Activated naive CD4-positive, alpha-beta T cell treated with anti-CD3 and anti-CD28 coated beads for 36 hours (primary cell): Measurements from ENCODE around the gene SCFD2. TPM values are rescaled to one million over a fixed set of nuclear protein-coding genes. Genes with fewer than 3 reads are reported as not detected.
A peak's percentile ranks its signal among the peaks of the same experiment; 100 is the strongest.
"Not testable (repeated sequence)": the region's sequence is repeated elsewhere in the genome, so short reads cannot be mapped to it uniquely, and the experiment has no call there.

Source experiments
- CTCF ChIA-PET: fragments of 350-600 bp; sonication (Branson Sonifier 250); formaldehyde crosslinking; loops from one replicate; lab custom pipeline; 2021; ENCODE audit warnings: antibody characterized with exemption; lab: Charles Lee
- DNase-seq: peaks from one replicate; pipeline ENCODE4 v3.0.0-alpha.2; 2020
- H3K27ac Mint-ChIP-seq: one replicate; pipeline ENCODE4 v1.8.0; 2021; ENCODE audit warnings: mild to moderate bottlenecking, mixed read lengths
- H3K27me3 Mint-ChIP-seq: one replicate; pipeline ENCODE4 v1.8.0; 2021; ENCODE audit warnings: low read depth, mixed read lengths
- H3K36me3 Mint-ChIP-seq: one replicate; pipeline ENCODE4 v1.8.0; 2021; ENCODE audit warnings: low read depth, mixed read lengths
- H3K4me1 Mint-ChIP-seq: one replicate; pipeline ENCODE4 v1.8.0; 2021; ENCODE audit warnings: low read depth, mixed read lengths
- H3K4me3 Mint-ChIP-seq: one replicate; pipeline ENCODE4 v1.8.0; 2021; ENCODE audit warnings: mild to moderate bottlenecking, moderate library complexity, mixed read lengths
- H3K9me3 Mint-ChIP-seq: one replicate; pipeline ENCODE4 v1.8.0; 2021; ENCODE audit warnings: mixed read lengths
- intact Hi-C: fragments of 100-400 bp; cut with micrococcal nuclease; formaldehyde crosslinking; loops from one replicate; pipeline ENCODE4 v1.15.1; 2023
- total RNA-seq, 2 experiments: library from RNA; stranded (reverse); gene quantifications; one replicate each; pipeline ENCODE4 v1.2.3, GENCODE V29; 2021

The SCFD2 gene
- total RNA-seq = 10 to 100 TPM; 14.3 to 15.1 TPM

GRCh38 chr4:53365486-53366300 is at the start of gene SCFD2:
Gene SCFD2, minus strand, starts transcription at chr4:53366061.
- no peaks in the 10 kb centered on the region for H3K9me3 Mint-ChIP-seq
- H3K27me3 Mint-ChIP-seq = peaks cover 3% of the 10 kb centered on the region
- CTCF ChIA-PET = interaction anchor here (1.0 kb wide), 1 partner anchor 9 kb away, joined by 3 read pairs; no protein-coding TSS in a partner anchor
- peaks cover 10% of the 10 kb centered on the region for H3K36me3 Mint-ChIP-seq
- intact Hi-C loops = loop anchor here (1.0 to 5.0 kb wide), 7 partner anchors 12 to 867 kb away; partner anchors contain the start of genes CHIC2 and FIP1L1
- peak within 1 kb of the TSS; percentile 96 for H3K27ac Mint-ChIP-seq
- H3K4me3 Mint-ChIP-seq = peak within 1 kb of the TSS; percentile 96
- peaks cover 38% of the 10 kb centered on the region for H3K4me1 Mint-ChIP-seq
- DNase-seq = peak; percentile 99

GRCh38 chr4:53409479-53409878 is 43.6 kb upstream of the SCFD2 start:
- CTCF ChIA-PET, H3K4me3 Mint-ChIP-seq, DNase-seq, intact Hi-C loops, H3K27me3 Mint-ChIP-seq, H3K27ac Mint-ChIP-seq: not testable (repeated sequence)
- peaks cover 44% of the 10 kb centered on the region for H3K36me3 Mint-ChIP-seq
- peaks cover 37% of the 10 kb centered on the region for H3K4me1 Mint-ChIP-seq
- peaks cover 11% of the 10 kb centered on the region for H3K9me3 Mint-ChIP-seq

- CTCF ChIA-PET = interaction anchor here (0.8 kb wide), 1 partner anchor 10 kb away, joined by 3 read pairs; no protein-coding TSS in a partner anchor
- DNase-seq = no peak
- no peaks in the 10 kb centered on the region for H3K27me3 Mint-ChIP-seq
- H3K27ac Mint-ChIP-seq = no peak overlapping the region
- H3K36me3 Mint-ChIP-seq = peaks cover 19% of the 10 kb centered on the region
- intact Hi-C loops = no loop called here
- no peak overlapping the region for H3K4me3 Mint-ChIP-seq
- H3K4me1 Mint-ChIP-seq = peaks cover 29% of the 10 kb centered on the region
- H3K9me3 Mint-ChIP-seq = no peaks in the 10 kb centered on the region
Observed at GRCh38 chr4:53380221-53380620, 14.4 kb upstream of the SCFD2 start.

GRCh38 chr4:53378171-53378482 is 12.3 kb upstream of the SCFD2 start:
- DNase-seq = no peak
- Mint-ChIP-seq H3K9me3 (no peaks in the 10 kb centered on the region), H3K27ac (peak overlapping the region; percentile 85), H3K4me3 (peak overlapping the region; percentile 98), H3K36me3 (peaks cover 11% of the 10 kb centered on the region), H3K4me1 (peaks cover 26% of the 10 kb centered on the region), H3K27me3 (no peaks in the 10 kb centered on the region)
- CTCF ChIA-PET = no interaction called here
- intact Hi-C loops = loop anchor here (5.0 kb wide), 4 partner anchors 54 to 849 kb away; partner anchors contain the start of genes PDGFRA and RASL11B

GRCh38 chr4:53377319-53378170 is 11.7 kb upstream of the SCFD2 start, which contains the start of gene FIP1L1:
Gene FIP1L1, plus strand, starts transcription at chr4:53377641. Its CDS starts 198 bp downstream, at chr4:53377839.
- peak within 1 kb of the TSS; percentile 95 for H3K27ac Mint-ChIP-seq
- H3K4me3 Mint-ChIP-seq = peak within 1 kb of the TSS; percentile 98
- intact Hi-C loops = loop anchor here (1.0 to 5.0 kb wide), 5 partner anchors 11 to 850 kb away; partner anchors contain the start of genes PDGFRA, RASL11B and SCFD2
- DNase-seq = peak; percentile 96
- CTCF ChIA-PET = no interaction called here
- H3K4me1 Mint-ChIP-seq = peaks cover 26% of the 10 kb centered on the region
- H3K9me3 Mint-ChIP-seq = no peaks in the 10 kb centered on the region
- no peaks in the 10 kb centered on the region for H3K27me3 Mint-ChIP-seq
- peaks cover 11% of the 10 kb centered on the region for H3K36me3 Mint-ChIP-seq

- CTCF ChIA-PET = no interaction called here
- Mint-ChIP-seq H3K4me1 (peaks cover 22% of the 10 kb centered on the region), H3K36me3 (peaks cover 8% of the 10 kb centered on the region), H3K4me3 (peak overlapping the region; percentile 98), H3K27me3 (peaks cover 4% of the 10 kb centered on the region), H3K27ac (peak overlapping the region; percentile 95), H3K9me3 (no peaks in the 10 kb centered on the region)
- no peak for DNase-seq
- intact Hi-C loops = loop anchor here (1.0 to 5.0 kb wide), 5 partner anchors 11 to 850 kb away; partner anchors contain the start of genes PDGFRA, RASL11B and SCFD2
Observed at GRCh38 chr4:53376900-53377299, 11.0 kb upstream of the SCFD2 start.

- CTCF ChIA-PET = interaction anchor here (0.7 to 1.1 kb wide), 3 partner anchors 9 to 859 kb away, joined by 3 to 7 read pairs (median 3); partner anchors contain the start of gene SCFD2
- Mint-ChIP-seq H3K4me3 (no peak overlapping the region), H3K4me1 (peaks cover 11% of the 10 kb centered on the region), H3K36me3 (peaks cover 4% of the 10 kb centered on the region), H3K27me3 (peaks cover 8% of the 10 kb centered on the region), H3K27ac (no peak overlapping the region), H3K9me3 (no peaks in the 10 kb centered on the region)
- no peak for DNase-seq
- intact Hi-C loops = loop anchor here (5.0 kb wide), 4 partner anchors 57 to 852 kb away; partner anchors contain the start of genes PDGFRA and RASL11B
Observed at GRCh38 chr4:53374777-53375258, 9.0 kb upstream of the SCFD2 start.

GRCh38 chr4:53371843-53372521 is 6.1 kb upstream of the SCFD2 start:
- CTCF ChIA-PET = no interaction called here
- H3K27me3 Mint-ChIP-seq = peaks cover 8% of the 10 kb centered on the region
- no peaks in the 10 kb centered on the region for H3K36me3 Mint-ChIP-seq
- no peaks in the 10 kb centered on the region for H3K9me3 Mint-ChIP-seq
- H3K27ac Mint-ChIP-seq = no peak overlapping the region
- intact Hi-C loops = no loop called here
- DNase-seq = no peak
- H3K4me3 Mint-ChIP-seq = no peak overlapping the region
- peaks cover 7% of the 10 kb centered on the region for H3K4me1 Mint-ChIP-seq

GRCh38 chr4:53371049-53371448 is 5.2 kb upstream of the SCFD2 start:
- peaks cover 8% of the 10 kb centered on the region for H3K27me3 Mint-ChIP-seq
- H3K27ac Mint-ChIP-seq = no peak overlapping the region
- H3K4me1 Mint-ChIP-seq = peaks cover 10% of the 10 kb centered on the region
- intact Hi-C loops = no loop called here
- H3K4me3 Mint-ChIP-seq = no peak overlapping the region
- CTCF ChIA-PET = no interaction called here
- DNase-seq = no peak
- H3K9me3 Mint-ChIP-seq = no peaks in the 10 kb centered on the region
- no peaks in the 10 kb centered on the region for H3K36me3 Mint-ChIP-seq

GRCh38 chr4:53367721-53368120 is 1.9 kb upstream of the SCFD2 start:
- intact Hi-C loops = loop anchor here (2.0 to 5.0 kb wide), 3 partner anchors 170 to 865 kb away; no protein-coding TSS in a partner anchor
- H3K4me3 Mint-ChIP-seq = no peak overlapping the region
- H3K9me3 Mint-ChIP-seq = no peaks in the 10 kb centered on the region
- peaks cover 20% of the 10 kb centered on the region for H3K4me1 Mint-ChIP-seq
- peaks cover 1% of the 10 kb centered on the region for H3K36me3 Mint-ChIP-seq
- no peak for DNase-seq
- H3K27ac Mint-ChIP-seq = no peak overlapping the region
- H3K27me3 Mint-ChIP-seq = peaks cover 8% of the 10 kb centered on the region
- CTCF ChIA-PET = interaction anchor here (0.6 kb wide), 1 partner anchor 867 kb away, joined by 3 read pairs; no protein-coding TSS in a partner anchor

GRCh38 chr4:53366301-53366716 is 448 bp upstream of the SCFD2 start:
- Mint-ChIP-seq H3K27ac (peak overlapping the region; percentile 96), H3K4me1 (peaks cover 32% of the 10 kb centered on the region), H3K27me3 (peaks cover 3% of the 10 kb centered on the region), H3K4me3 (peak overlapping the region; percentile 96), H3K9me3 (no peaks in the 10 kb centered on the region), H3K36me3 (peaks cover 6% of the 10 kb centered on the region)
- CTCF ChIA-PET = interaction anchor here (1.0 kb wide), 1 partner anchor 8 kb away, joined by 3 read pairs; no protein-coding TSS in a partner anchor
- no peak for DNase-seq
- intact Hi-C loops = loop anchor here (1.0 to 5.0 kb wide), 7 partner anchors 11 to 866 kb away; partner anchors contain the start of genes CHIC2 and FIP1L1
